ENCODE measurements around the gene CTNNBL1.
A peak's percentile ranks its signal among the peaks of the same experiment; 100 is the strongest.

The CTNNBL1 gene

DNA sequence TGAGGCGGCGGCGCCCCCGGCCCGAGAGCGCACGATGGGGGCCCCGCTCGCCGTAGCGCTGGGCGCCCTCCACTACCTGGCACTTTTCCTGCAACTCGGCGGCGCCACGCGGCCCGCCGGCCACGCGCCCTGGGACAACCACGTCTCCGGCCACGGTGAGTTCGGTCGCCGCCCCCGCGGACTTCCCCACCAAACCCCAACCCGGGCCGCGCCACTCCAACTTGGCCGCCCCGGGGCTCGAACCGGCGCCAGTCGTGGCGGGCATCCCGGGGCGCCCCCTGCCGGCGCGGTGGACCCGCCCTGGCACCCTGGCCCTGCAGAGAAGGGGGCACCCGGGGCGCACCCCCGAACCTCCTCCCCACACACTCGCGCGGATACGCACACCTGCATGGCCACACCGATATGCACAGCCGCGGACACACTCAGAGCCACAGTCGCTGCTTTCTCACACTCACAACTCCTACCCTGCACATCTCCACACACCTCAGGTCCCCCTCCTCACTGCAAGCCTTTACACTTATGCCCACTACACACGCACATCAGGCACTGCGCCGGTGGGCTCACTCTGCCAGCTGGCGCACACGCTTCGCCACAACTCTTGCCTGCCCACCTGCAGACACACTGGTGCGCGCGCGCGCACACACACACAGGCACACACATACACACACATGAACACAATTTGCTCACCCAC is 209.6 kb downstream of the CTNNBL1 start:
- no peak for DNase-seq

DNA sequence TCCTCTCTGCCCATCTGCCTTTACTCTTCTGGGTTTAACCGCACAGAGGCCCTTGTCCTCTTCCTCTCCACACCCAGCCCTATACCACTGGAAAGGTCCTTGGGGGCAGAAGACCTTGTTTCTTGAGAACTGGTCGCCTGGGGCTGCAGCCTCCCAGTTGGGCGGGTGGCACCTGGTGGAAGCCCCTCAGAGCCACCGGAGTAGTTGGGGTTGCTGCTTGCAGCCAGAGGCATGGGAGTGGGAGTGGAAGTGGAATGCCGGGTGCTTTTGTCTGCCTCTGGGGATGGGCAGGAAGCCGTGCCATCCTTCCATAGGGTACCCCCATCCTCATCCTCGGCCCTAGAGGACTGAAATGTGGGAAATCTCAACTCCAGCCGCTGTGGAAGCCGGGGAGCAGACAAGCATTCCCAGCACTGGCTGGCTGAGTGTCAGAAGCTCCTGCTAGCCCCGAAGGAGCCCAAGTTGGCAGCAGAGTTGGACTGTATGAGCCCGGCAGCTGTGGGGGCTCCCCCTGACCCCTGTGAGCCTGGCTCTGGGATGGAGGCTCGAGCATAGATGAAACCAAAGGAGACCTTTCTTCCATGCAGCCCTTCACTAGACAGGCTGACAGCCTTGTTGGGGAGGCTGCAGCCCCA is 210.3 kb downstream of the CTNNBL1 start:
- no peak for DNase-seq

DNA sequence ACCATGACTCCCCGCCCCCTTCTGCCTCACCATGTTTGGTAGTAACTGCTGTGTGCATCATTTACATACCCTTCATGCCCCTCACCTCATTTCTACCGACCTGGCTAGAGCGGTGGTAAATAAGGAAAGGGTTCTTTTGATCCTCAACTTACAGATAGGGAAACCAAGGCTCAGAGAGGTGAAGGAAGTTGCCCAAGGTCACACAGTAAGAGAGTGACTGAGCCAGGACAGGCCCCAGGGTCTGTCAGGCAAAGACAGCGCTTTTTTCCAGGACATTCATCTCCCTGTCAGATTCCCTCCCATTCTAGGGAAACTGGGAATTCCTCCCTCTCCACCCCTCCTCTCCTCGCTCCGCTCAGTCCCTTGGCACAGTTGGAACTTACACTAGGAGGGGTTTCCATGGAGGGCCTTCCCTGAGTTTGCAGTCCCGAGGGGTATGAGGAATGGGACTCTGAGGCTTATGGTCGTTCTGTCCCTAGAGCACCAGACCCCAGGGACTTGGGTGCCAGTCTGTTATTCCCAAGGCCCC is 211.1 kb downstream of the CTNNBL1 start:
- no peak for DNase-seq

DNA sequence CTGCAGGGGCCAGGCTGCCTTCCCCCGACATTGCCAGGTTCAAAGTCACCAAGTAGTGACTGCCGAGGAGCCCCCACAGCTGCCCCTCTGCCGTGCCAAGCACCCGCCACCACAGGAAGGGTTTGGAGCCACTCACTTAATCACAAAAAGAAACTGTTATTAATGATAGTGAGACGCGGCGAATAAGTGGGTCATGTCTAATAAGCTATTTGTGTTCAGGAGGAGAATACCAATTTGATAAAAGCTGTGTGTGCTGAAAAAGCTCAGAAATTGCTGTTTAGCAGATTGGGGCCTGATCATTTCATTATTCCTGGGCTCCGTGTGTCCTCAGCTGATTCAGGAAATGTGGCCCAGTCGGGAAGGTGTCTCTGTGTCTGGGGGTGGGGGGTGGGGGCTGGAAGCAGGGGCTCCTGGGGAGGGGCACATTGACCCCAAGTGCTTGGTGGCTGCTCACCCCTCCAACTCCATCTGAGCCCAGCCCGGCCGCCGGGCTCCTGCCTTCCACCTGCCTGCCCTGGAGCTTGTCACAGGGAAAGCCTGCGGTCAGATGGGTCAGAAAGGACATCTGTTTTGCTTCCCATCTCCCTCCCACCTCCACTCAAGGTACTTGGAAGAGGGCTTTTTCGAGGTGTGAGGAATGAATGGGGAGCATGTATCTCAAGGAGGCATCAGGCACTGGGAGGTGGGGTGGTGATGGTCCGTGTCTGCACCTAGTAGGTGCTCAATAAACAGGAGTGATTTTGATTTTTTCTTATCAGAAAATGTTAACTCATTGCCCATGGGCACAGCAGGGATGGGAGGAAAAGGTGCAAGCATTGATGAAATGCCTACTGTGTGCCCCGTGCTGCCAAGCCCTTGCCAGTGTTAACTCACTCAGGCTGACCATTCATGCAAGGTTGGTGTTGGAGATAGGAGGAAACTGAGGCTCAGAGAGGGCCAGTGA is 212.1 kb downstream of the CTNNBL1 start:
- no peak for DNase-seq

DNA sequence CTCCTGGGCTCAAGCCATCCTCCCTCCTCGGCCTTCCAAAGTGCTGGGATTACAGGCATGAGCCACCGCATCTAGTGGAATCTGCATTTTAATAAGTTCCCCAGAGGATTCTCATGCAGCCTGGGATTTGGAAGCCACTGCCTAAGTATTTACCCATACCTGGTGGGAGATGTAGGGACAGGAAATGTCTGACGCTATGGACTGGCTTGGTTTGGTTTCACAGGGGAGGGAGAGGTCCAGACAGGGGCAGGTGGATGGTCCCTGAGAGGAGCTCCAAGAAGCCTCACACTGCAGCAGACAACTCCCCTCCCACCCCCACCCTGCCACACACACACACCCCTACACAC is 213.5 kb downstream of the CTNNBL1 start:
- DNase-seq, result no peak

DNA sequence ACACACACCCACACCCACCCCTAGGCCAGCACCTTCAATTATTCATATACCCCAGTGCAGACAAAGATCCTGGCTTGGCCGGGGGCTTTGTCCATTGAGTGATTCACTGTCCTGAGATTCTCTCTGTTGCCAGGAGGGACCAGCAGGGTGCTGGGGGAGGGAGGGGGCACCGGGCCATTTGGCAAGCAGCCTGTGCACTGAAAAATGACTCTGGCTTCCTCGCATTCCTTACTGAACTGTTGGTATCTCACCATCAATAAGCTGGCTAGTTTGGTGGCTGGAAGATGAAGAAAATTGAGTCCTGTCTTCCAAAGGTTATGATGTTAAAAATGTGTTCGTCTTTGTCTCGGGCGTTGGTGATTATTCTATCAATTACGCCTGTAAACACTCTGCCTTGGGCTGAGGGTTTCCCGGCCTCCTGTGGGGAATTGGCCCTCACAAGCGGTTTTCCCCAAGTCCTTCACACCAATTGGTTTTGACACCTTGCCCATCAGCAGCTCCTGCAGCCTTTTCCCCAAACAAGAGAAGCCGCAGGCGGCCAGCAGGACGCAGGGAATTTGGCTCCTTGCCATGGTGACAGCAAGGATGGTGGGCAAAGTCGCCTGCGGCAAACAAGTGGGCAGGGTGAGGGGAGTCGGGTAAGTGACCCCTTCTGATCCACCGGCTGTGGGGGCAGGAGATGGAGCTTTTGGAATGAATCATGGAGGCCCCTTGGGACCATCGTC is 214.0 kb downstream of the CTNNBL1 start:
- DNase-seq, result peak in 1 of 2 experiments; percentile 56

DNA sequence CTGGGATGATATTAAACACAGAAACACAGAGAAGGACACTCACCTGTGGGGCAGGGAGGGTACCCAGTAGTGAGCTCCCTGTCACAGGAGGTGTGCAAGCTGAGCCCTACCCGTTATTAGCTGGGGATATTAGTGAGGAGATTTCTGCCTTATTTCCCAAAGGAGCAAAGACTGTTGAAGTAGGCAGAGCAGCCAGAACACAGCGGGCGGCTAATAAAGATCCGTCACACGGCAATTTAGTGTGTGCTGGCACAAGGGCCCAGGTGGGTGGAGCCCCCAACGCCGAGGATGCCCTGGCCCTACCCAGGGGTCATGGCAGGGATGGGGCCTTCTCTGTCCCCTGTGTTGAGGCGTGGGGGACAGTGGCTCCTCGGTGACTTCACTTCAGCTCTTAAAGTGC is 217.4 kb downstream of the CTNNBL1 start:
- DNase-seq, result no peak

DNA sequence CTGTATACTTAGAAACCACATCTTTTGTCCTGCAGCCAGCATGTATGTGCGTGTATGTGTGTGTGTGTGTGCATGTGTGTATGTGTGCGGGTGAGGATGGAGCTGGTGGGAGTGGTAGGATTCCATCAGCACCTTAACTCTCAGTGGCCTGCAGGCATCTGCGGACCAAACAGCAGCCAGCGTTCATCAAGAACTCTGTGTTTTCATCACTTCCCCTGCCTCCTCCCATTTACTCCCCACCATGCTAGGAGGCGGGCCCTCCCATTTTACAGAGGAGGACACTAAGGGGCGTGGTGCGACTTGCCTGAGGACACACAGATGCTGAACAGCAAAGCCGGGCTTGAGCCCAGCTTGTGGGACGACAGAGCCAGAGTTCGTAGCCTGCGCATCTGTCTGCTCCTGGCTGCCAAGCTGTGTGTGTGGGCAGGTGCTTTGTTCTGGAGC is 218.0 kb downstream of the CTNNBL1 start:
- DNase-seq, result peak; percentile 75 to 87

DNA sequence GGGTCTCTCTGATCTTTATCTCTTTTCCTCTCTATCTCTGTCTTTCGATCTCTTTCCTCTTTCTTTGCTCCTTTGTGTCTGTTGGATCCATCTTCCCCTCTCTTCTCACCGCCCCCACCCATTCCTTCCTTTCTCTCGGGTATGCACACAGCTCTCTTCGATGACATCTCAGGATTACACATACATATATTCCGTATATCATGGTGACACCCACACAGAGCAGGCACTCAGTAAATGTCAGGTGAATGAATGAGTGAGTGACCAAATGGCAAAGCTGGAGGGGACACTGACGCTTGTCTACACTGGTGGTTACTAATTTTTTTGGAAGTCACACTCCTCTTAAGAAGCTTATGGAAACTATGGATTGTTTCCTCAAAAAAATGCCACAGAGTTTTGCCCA is 219.0 kb downstream of the CTNNBL1 start:
- DNase-seq, result no peak

DNA sequence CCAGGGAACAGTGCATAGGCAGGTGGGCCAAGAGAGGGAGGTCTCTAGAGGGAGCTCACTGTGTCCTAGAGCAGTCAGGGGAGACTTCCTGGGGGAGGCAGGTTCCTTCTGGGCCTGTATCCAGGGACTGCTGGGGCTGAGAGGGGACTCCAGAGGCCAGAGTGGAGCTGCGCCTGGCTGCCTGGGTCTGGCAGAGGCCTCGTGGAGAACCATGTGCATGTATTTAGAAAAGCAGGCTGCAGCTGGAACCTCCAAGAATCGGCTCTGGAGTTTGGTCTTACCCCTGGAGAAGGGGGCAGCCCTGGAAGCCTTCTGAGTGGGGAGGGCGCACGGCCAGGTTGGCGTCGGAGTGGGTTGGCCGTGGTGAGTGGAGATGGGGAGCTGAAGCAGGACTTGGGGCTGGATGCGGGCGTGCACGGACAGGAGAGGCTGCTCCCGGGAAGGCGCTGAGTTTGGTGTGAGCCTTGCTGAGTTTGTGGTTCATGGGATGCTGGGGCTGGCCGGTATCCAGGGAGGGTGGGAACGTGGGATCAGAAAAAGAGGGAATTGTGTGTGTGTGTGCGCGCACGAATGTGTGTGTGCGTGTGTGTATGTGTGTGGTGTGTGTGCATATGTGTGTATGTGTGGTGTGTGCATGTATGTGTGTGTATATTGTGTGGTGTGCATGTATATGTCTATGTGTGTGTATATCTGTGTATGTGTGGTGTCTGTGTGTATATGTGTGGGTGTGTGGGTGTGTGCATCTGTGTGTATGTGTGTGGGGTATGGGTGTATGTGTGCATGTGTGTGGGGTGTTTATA is 219.9 kb downstream of the CTNNBL1 start:
- DNase-seq, result no peak

DNA sequence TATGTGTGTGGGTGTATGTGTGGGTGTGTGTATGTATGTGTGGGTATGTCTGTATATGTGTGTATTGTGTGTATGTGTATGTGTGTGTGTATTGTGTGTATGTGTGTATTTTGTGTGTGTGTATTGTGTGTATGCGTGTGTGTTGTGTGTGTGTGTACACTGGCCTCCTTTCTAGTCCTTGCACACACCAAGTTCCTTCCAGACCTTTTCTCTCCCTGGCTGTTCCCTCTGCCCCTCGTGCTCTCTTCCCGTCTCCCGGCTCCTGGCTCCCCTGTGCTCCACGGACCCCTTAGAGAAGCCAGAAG is 220.5 kb downstream of the CTNNBL1 start:
- DNase-seq, result no peak

DNA sequence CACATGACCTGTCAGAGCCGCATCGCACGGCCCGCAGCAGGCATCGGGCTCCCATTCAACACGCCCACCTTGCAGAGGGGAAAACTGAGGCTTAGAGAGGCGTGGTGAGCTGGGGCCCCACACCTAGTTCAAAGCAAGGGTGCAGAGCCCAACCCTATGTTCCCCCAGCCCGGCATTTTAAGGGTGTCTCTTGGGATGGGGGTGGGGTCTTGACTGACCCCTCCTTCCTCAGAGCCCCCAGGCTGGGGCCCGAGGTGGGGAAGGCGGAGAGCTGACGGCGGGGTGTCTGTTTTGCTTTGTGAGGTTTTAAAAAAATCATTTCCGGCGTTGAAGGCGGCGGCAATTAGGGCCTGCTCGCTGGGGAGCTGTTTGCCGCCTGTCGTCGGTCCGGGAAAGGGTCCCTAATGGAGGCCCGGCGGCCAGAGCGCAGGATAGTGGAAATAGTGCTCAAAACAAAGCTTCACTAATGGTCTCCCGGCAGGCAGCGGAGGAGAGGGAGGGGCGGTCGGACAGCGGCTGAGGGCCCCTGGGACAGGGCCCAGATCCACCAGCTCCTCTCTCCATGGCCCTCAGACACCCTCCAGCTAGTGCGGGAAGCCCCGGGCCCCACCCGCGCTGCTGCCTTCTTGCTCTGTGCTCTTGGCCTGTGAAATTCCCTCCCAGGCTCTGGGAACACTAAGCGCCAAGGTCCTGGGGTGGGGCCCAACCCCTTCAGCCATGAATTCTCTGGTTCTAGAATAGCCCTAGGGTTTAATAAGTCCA is 221.0 kb downstream of the CTNNBL1 start:
- DNase-seq, result no peak

DNA sequence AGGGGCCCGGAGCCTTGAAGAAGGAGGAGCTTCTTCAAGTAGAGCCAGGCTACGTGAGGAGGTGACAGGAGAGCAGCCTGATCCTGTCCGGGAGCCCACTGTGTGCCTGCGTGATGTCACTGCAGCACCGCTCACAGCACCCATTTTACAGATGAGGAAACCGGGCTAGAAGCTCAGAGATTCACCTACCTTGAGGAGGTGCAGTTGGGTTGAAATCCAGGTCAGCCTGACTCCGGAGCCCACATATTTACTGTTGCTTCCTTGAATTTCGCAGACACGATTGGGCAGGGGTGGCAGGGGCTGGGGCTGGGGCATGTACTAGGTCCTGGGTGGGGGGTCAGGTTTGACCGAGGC is 221.6 kb downstream of the CTNNBL1 start:
- DNase-seq, result no peak

DNA sequence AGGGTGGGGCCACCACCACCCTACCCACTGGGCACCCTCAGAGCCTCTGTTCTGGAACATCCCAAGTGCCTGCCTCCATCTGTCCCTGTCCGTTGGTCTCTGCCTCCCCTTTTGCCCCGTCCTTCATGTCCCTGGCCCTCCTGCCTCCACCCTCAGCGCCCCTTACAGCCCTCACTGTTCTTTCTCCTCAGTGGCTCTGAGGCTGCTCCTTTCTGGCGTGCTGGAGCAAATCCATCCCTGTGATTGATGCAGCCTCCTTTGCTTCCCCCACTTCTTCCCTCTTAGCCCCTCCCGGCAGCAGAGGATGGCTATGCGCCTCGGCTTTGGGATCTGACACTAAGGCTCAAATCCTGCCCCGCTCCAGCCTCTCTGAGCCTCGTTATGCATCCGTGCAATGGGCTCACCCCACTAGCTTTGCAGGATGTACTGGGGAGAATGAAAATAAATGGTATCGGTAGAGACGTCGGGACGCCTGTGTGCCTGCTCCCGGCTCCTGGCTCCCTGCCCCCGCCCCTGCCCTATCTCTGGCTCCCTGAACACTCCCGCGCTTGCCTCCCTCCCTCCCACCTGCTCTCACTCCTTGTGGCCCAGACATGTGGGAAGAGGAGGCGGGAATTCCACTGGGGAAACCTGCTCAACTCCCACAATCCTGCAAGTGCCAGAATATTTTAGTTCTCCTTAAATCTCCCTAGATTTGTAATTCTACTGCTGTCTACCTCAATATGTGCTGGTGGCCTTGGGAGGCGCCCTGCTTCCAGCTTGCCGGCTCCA is 222.2 kb downstream of the CTNNBL1 start:
- peak; percentile 59 to 70 for DNase-seq

DNA sequence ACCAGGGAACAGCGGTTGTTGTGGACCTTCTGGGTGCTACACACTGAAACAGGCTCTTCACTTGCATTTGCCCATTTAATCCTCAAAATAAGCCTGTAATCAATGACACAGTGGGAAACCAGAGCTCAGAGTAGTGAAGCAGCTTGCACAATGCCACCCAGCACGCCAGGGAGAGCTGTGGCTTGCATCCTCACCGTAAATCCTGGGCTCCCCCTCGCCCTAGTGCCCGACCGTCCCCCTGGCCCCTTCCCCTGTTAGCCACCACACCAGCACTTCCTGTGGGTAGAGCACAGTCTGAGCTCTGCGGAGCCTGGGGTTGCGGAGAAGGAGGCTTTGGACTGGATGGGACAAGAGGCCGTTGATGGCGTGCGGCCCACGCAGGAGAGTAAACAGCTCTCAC is 223.6 kb downstream of the CTNNBL1 start:
- no peak for DNase-seq

DNA sequence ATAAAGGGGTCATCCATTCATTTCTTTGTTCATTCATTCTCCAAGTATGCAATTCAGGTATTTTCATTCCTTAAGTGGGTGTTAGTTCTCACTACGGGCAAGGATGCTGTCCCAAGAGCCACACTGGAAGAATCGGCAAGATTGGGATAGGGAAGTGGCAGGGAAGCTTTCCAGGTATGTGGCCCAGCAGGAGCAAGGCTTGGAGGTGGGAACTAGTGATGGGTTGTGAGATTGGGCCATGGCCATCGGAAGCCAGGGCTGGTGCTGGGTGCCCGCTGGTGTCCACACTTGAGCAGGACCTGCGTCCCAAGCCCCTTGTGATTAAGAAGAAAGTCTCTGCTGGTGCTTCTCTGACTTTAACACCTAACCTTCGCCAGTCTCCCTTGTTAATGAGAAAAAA is 224.2 kb downstream of the CTNNBL1 start:
- no peak for DNase-seq

DNA sequence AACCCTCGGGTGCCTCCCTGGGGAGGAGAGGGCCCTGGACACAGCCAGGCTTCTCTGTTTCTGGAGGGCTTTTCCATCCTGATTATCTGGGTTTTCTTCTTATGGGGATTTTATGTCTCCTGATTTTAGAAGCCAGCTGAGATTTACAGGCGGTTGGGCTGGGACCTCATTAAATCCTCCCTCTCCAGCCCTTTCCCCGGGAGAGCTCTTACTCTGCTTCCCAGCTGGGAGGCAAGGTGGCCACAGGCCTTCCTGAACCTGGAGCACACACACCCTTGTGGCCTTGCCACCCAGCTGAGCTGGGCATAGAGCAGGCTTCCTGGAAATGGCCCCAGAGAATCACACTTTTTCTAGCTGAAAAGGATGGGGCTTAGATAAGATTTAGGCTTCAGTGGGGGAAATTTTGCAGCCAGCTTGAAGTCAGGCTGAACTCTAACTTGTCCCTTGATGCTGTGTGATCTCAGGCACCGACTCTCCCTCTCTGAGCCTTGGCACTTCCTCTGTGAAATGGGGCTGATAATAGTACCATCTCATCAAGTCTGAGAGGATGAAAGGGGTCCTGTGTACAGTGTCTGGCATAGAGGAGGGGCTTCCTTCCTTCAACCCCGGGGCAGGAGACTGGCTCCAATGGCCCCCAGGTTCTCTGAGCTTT is 225.7 kb downstream of the CTNNBL1 start:
- peak; percentile 69 to 78 for DNase-seq

DNA sequence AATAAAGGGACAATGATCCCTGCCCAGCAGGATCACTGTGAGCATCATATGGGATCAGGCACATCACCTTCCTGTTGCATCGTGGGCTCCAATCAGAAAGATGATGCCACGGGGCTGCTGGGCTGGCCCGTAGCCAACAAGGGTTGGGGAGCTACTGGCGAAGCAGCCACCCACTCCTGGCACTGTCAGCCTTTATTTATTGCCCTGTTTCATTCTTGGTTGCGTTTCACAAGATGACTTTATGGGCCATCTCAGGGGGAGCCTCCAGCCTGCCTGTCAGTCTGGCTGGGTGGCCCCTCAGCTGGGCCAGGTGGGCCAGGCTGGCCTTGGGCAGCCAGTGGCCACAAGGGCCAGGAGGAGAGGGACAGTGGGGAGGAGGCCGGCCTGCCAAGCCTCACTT is 226.4 kb downstream of the CTNNBL1 start:
- peak in 1 of 2 experiments; percentile 68 for DNase-seq

DNA sequence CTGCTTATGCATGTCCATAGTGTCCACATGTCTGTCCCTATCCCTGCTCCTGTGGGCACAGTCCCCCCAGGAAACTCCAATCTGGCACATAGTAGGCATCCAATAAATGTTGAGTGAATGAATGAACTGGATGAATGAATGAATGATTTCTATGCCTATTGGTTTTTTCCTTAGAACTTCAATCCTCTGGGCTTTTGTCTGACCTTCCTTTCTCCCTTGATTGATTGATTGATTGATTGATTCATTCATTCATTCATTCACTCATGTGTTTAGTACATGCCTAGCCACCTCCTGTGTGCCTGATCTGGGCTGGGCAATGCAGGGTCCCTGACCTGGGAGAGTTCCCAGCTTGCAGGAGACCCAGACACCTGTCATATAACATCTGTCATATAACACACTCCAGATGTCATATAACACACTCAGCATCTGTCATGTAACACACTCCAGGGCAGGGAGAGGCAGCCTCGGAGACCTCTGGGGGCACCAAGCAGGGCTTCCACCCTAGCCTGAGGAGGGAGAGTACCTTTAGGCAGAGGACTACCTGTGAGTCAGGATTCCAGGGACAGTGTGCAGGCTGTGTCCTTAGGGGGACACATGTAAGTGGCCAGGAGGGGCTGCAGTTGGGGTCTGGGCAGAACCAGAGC is 227.0 kb downstream of the CTNNBL1 start:
- peak; percentile 63 to 87 for DNase-seq
